Measurements from ENCODE around the gene LHFPL5. TPM values are rescaled to one million over a fixed set of nuclear protein-coding genes. Genes with fewer than 3 reads are reported as not detected.
A peak's percentile ranks its signal among the peaks of the same experiment; 100 is the strongest.

Gene LHFPL5
- total and polyA plus RNA-seq, 8 donors: not detected

DNA sequence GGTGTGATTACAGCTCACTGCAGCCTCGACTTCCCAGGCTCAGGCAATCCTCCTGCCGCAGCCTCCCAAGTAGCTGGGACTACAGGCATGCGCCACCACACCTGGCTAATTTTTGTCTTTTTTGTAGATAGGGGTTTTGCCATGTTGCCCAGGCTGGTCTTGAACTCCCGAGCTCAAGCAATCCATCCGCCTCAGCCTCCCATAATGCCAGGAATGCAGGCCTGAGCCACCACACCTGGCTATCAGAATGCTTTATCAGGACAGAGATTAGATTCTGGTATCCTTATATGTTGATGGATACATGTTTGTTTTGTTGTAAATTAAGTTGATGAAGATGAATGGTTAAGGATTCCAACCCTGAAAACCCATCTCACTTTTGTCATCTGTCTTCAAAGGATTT is 24.2 kb downstream of the LHFPL5 start:
- TF ChIP-seq, protein P1, sequence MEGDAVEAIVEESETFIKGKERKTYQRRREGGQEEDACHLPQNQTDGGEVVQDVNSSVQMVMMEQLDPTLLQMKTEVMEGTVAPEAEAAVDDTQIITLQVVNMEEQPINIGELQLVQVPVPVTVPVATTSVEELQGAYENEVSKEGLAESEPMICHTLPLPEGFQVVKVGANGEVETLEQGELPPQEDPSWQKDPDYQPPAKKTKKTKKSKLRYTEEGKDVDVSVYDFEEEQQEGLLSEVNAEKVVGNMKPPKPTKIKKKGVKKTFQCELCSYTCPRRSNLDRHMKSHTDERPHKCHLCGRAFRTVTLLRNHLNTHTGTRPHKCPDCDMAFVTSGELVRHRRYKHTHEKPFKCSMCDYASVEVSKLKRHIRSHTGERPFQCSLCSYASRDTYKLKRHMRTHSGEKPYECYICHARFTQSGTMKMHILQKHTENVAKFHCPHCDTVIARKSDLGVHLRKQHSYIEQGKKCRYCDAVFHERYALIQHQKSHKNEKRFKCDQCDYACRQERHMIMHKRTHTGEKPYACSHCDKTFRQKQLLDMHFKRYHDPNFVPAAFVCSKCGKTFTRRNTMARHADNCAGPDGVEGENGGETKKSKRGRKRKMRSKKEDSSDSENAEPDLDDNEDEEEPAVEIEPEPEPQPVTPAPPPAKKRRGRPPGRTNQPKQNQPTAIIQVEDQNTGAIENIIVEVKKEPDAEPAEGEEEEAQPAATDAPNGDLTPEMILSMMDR (IDR thresholded peaks at IDR 0.05): no peak
- DNase-seq (no peak), ATAC-seq (no peak)
- intact Hi-C loops (cut with DNase I): no loop called here
- Histone ChIP-seq H3K36me3 (peaks cover 0 to 14% of the 10 kb centered on the region in 2 donors), H3K4me1 (no peaks in the 10 kb centered on the region), H3K27me3 (no peaks in the 10 kb centered on the region), H3K27ac (no peak overlapping the region), H3K9me3 (no peaks in the 10 kb centered on the region), H3K4me3 (no peak overlapping the region)

DNA sequence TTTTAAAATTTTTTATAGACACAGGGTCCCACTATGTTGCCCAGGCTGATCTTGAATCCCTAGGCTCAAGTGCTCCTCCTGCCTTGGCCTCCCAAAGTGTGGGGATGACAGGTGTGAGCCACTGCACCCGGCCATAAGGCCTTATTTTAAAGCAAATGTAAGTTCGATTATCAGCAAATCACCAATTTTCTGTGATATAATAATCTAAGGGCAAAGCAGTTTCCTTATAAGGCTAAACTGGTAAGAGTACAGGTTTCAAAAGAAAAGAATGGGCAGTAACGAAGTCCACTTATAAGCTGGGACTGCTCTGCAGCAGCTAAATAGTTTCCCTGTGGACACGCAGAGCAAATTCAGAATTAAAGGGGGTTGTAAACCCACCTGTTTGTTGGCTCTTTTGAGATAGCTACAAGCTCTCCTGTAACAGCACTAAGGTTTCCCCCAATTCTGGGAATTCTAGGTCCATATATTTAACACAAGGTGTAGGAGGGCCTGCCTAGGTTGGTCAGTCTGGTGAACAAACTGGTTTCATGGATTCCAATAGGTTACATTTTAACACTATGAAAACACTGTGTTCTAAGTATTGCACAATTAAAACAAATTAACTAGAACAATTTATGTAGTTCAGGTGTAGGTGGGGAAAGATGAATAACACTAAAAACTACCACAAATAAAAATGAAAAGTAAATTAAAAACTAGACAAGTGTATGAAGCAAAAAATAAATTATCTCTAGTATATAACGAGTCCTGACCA is 26.3 kb downstream of the LHFPL5 start:
- Histone ChIP-seq H3K27ac (no peak overlapping the region), H3K4me3 (no peak overlapping the region), H3K36me3 (peaks cover 0 to 28% of the 10 kb centered on the region in 2 donors), H3K27me3 (no peaks in the 10 kb centered on the region), H3K9me3 (no peaks in the 10 kb centered on the region), H3K4me1 (peaks cover 0 to 5% of the 10 kb centered on the region in 2 donors)
- TF ChIP-seq, protein P1 (IDR thresholded peaks at IDR 0.05): no peak
- DNase-seq (no peak), ATAC-seq (peak; percentile 78)
- intact Hi-C loops (cut with DNase I): no loop called here

DNA sequence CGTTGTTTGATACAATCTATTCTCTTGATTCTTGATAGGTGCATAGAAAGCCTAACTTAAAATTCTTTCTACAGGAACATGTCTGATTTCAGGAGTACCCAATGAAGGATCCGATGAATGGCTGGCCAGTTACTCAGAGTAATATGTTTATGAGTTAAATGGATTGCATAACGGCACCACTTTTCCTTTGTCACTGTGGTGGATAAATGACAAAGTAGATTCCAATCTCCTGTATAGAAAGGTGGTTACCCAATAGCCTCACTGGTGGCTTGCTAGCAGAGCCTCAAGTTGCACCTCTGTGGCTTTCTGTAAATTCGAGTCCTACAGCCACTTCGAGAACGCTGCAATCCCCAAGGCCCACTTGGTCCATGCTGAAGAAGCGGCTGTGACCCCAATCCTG is 28.4 kb downstream of the LHFPL5 start:
- DNase-seq: no peak
- Histone ChIP-seq H3K27ac (peak overlapping the region in 1 of 2 donors; percentile 71), H3K4me3 (no peak overlapping the region), H3K9me3 (no peaks in the 10 kb centered on the region), H3K4me1 (peaks cover 0 to 5% of the 10 kb centered on the region in 2 donors), H3K27me3 (no peaks in the 10 kb centered on the region), H3K36me3 (peaks cover 0 to 46% of the 10 kb centered on the region in 2 donors)
- TF ChIP-seq, protein P1 (IDR thresholded peaks at IDR 0.05): no peak
- no peak for ATAC-seq
- intact Hi-C loops (cut with DNase I): no loop called here

DNA sequence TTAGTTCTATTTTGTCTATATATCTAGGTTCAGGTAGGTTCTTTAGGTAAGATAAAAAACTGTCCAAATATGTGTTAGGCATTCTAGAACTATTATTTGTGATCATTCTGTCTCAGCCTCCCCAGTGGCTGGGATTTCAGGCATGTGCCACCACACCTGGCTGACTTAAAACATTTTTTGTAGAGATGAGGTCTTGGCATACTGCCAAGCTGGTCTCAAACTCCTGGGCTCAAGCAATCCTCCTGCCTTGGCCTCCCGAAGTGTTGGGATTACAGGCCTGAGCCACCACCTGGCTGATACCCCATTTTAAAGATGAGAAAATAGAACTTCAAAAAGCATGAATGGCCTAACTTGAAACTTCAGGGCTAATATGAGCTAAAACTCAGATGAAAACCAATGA is 33.9 kb downstream of the LHFPL5 start:
- ATAC-seq: no peak
- no peak overlapping the region for H3K4me3 ChIP-seq
- H3K9me3 ChIP-seq: no peaks in the 10 kb centered on the region
- peaks cover 0 to 5% of the 10 kb centered on the region in 2 donors for H3K4me1 ChIP-seq
- intact Hi-C loops (cut with DNase I): no loop called here
- peaks cover 0 to 82% of the 10 kb centered on the region in 2 donors for H3K36me3 ChIP-seq
- no peak overlapping the region for H3K27ac ChIP-seq
- DNase-seq: no peak
- TF ChIP-seq, protein P1 (IDR thresholded peaks at IDR 0.05): no peak
- no peaks in the 10 kb centered on the region for H3K27me3 ChIP-seq

DNA sequence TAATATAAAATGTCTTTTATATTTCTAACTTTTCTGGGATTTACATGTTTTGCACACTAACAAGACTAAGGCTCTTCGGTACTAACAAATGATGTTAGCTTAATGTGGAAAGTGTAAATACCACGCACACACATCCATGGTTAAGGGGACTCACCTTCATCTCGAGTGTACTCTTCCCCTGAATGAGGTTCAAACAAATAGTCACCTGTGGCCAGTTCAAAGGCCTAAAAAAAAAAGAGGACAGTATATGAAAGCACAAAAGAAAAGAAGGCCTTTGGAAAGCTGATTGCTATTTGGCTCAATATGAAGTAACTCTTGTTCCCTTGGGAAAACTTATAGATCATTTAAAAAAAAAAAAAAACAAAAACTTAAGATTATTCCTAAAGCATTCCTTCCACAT is 37.2 kb downstream of the LHFPL5 start:
- H3K27ac ChIP-seq: no peak overlapping the region
- H3K9me3 ChIP-seq: no peaks in the 10 kb centered on the region
- no peaks in the 10 kb centered on the region for H3K4me1 ChIP-seq
- DNase-seq (no peak), ATAC-seq (no peak)
- TF ChIP-seq, protein P1 (IDR thresholded peaks at IDR 0.05): no peak
- peaks cover 0 to 80% of the 10 kb centered on the region in 2 donors for H3K36me3 ChIP-seq
- H3K4me3 ChIP-seq: no peak overlapping the region
- H3K27me3 ChIP-seq: no peaks in the 10 kb centered on the region
- intact Hi-C loops (cut with DNase I): no loop called here

All from left lung (tissue), 10 donors.